Right lobe of liver (tissue), 4 donors: ENCODE measurements around the gene GAS2L1.

Experiments used
- POLR2A ChIP-seq: fragments of 450-650 bp; IDR thresholded peaks from one replicate; pipeline ENCODE4 v1.6.1; 2017; ENCODE audit warnings: antibody characterized with exemption, mild to moderate bottlenecking
- TF ChIP-seq, protein P1 (sequence below), 4 donors: fragments of 200-600 bp in 3 of 4; fragments of 450-650 bp in 1 of 4; IDR thresholded peaks; one replicate each; pipeline versions ENCODE4 v1.5.1 to v1.8.0; 2016 to 2022; ENCODE audit warnings: antibody characterized with exemption in 4 of 4, mild to moderate bottlenecking in 2 of 4
- donor health status: DM: no; HTN: no; CAD: no.
- donor health status: DM: no; HTN: no; CAD: no.
- donor health status: DM: no; HTN: yes; CAD: no.

DNA sequence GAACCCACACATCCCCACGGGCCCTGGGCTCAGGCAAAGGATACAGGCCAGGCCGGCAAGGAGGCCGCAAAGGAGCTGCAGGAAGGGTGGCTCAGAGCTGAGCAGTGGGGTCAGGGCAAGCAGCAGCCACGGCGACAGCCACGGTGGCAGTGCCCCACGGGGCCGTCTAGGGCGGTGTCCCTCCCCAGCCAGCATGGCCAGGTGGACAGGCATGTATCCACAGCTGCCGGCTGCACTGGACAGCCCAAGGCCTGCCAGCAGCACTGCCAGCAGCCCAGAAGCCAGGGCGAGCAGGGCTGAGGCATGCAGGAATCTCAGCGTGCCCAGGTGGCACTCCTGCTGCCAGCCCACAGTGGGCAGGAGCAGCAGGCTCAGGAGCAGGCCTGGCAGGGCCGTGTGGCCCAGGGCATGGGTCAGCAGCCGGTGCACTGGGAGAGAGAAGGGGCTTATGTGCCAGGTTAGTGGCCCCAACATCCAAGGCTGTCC is 42.6 kb upstream of the GAS2L1 start:
- TF ChIP-seq, protein P1, sequence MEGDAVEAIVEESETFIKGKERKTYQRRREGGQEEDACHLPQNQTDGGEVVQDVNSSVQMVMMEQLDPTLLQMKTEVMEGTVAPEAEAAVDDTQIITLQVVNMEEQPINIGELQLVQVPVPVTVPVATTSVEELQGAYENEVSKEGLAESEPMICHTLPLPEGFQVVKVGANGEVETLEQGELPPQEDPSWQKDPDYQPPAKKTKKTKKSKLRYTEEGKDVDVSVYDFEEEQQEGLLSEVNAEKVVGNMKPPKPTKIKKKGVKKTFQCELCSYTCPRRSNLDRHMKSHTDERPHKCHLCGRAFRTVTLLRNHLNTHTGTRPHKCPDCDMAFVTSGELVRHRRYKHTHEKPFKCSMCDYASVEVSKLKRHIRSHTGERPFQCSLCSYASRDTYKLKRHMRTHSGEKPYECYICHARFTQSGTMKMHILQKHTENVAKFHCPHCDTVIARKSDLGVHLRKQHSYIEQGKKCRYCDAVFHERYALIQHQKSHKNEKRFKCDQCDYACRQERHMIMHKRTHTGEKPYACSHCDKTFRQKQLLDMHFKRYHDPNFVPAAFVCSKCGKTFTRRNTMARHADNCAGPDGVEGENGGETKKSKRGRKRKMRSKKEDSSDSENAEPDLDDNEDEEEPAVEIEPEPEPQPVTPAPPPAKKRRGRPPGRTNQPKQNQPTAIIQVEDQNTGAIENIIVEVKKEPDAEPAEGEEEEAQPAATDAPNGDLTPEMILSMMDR (IDR thresholded peaks at IDR 0.05) = no peak
- TF ChIP-seq POLR2A = no peak
